SK-N-SH (cell line): ENCODE measurements around the gene AP3S2. TPM values are rescaled to one million over a fixed set of nuclear protein-coding genes. Genes with fewer than 3 reads are reported as not detected.

Experiments
- CTCF ChIA-PET: fragments of 300-600, 350-600 bp; formaldehyde crosslinking; extraction: SDS; loops from one replicate; lab custom pipeline; 2021; lab: Yijun Ruan, JAX
- POLR2A ChIA-PET: fragments of 350-600 bp; sonication (Branson Sonifier 250); formaldehyde crosslinking; extraction: SDS; loops from one replicate; lab custom pipeline; 2020; ENCODE audit warnings: antibody characterized with exemption, inconsistent platforms; lab: Yijun Ruan, JAX
- DNase-seq: peaks from one replicate; pipeline ENCODE4 v3.0.0; 2012
- H2AFZ ChIP-seq: fragments of 200-600 bp; sonication (generic); 2 replicates; pipeline ENCODE4 v1.8.1; 2016; ENCODE audit warnings: antibody characterized with exemption, mild to moderate bottlenecking, low read depth
- H3F3A ChIP-seq: fragments of 200-600 bp; sonication (generic); replicated peaks from 2 replicates; pipeline ENCODE3; 2016; ENCODE audit warnings: antibody characterized with exemption, mild to moderate bottlenecking; ENCODE audit not compliant: insufficient read depth
- H3K27ac ChIP-seq, 2 experiments: fragments of 200-500 bp in 1 of 2; fragments of 200-600 bp in 1 of 2; sonication (Bioruptor generic) in 1 of 2; sonication (generic), shearing (Covaris generic) in 1 of 2; 2 replicates each; pipeline versions ENCODE4 v1.5.1 to v1.6.1; 2014 to 2016; ENCODE audit warnings: low read depth in 2 of 2, inconsistent platforms in 1 of 2, low read length in 1 of 2, mild to moderate bottlenecking in 1 of 2, mixed read lengths in 1 of 2
- H3K27me3 ChIP-seq: fragments of 200-600 bp; sonication (generic), shearing (Covaris generic); 2 replicates; pipeline ENCODE4 v1.6.1; 2016; ENCODE audit warnings: mixed run types; ENCODE audit not compliant: insufficient read depth
- H3K36me3 ChIP-seq, 2 experiments: fragments of 200-500 bp in 1 of 2; fragments of 200-600 bp in 1 of 2; sonication (Bioruptor generic) in 1 of 2; sonication (generic) in 1 of 2; replicated peaks in 1 of 2; 2 replicates each; pipeline versions ENCODE3 to v1.5.1; 2014 to 2016; ENCODE audit warnings: low read length in 1 of 2, mild to moderate bottlenecking in 1 of 2; ENCODE audit not compliant: insufficient read depth in 2 of 2, control insufficient read depth in 1 of 2
- H3K4me1 ChIP-seq, 2 experiments: fragments of 200-500 bp in 1 of 2; fragments of 200-600 bp in 1 of 2; sonication (Bioruptor generic) in 1 of 2; sonication (generic), shearing (Covaris generic) in 1 of 2; 2 replicates each; pipeline versions ENCODE4 v1.5.1 to v1.6.1; 2014 to 2016; ENCODE audit warnings: low read depth in 1 of 2, low read length in 1 of 2, mixed run types in 1 of 2; ENCODE audit not compliant: insufficient read depth in 2 of 2, control insufficient read depth in 1 of 2
- H3K4me2 ChIP-seq: fragments of 200-600 bp; sonication (generic), shearing (Covaris generic); 2 replicates; pipeline ENCODE4 v1.6.1; 2017; ENCODE audit warnings: mixed run types
- H3K4me3 ChIP-seq, 2 experiments: fragments of 200-500 bp in 1 of 2; fragments of 200-600 bp in 1 of 2; sonication (Bioruptor generic) in 1 of 2; sonication (generic), shearing (Covaris generic) in 1 of 2; 2 replicates each; pipeline versions ENCODE4 v1.5.1 to v1.8.1; 2014 to 2016; ENCODE audit warnings: low read depth in 2 of 2, inconsistent platforms in 1 of 2, low read length in 1 of 2, mild to moderate bottlenecking in 1 of 2, mixed read lengths in 1 of 2, moderate library complexity in 1 of 2
- H3K79me2 ChIP-seq: fragments of 200-600 bp; sonication (generic); 2 replicates; pipeline ENCODE4 v1.8.1; 2017; ENCODE audit warnings: mild to moderate bottlenecking; ENCODE audit not compliant: insufficient read depth
- H3K9ac ChIP-seq: fragments of 200-600 bp; sonication (generic); 2 replicates; pipeline ENCODE4 v1.6.1; 2017; ENCODE audit warnings: mixed run types
- H3K9me2 ChIP-seq: fragments of 200-600 bp; sonication (generic); 2 replicates; pipeline ENCODE4 v1.6.1; 2017; ENCODE audit warnings: mixed run types
- H3K9me3 ChIP-seq: fragments of 200-600 bp; sonication (generic); 2 replicates; pipeline ENCODE4 v1.6.1; 2017; ENCODE audit warnings: mixed run types, mild to moderate bottlenecking, moderate library complexity
- H4K20me1 ChIP-seq: fragments of 200-600 bp; sonication (generic); 2 replicates; pipeline ENCODE4 v1.6.1; 2017; ENCODE audit warnings: mild to moderate bottlenecking, mixed run types; ENCODE audit not compliant: insufficient read depth
- CHD2 ChIP-seq: fragments of 150-350 bp; IDR thresholded peaks from 2 replicates; pipeline ENCODE4 v1.6.1; 2018; ENCODE audit warnings: low read length; ENCODE audit not compliant: partially characterized antibody
- EZH2phosphoT487 ChIP-seq: fragments of 200-600 bp; sonication (generic); IDR thresholded peaks from 2 replicates; pipeline ENCODE4 v1.6.1; 2017; ENCODE audit warnings: low read depth, mixed run types, mild to moderate bottlenecking, antibody characterized with exemption, moderate library complexity, borderline replicate concordance
- FOXM1 ChIP-seq: IDR thresholded peaks from 2 replicates; pipeline ENCODE4 v1.4.0; 2012; ENCODE audit warnings: low read depth, mild to moderate bottlenecking
- GABPA ChIP-seq: IDR thresholded peaks from 2 replicates; pipeline ENCODE4 v1.4.0; 2012; ENCODE audit warnings: low read depth, mild to moderate bottlenecking
- MEF2A ChIP-seq: IDR thresholded peaks from 2 replicates; pipeline ENCODE4 v1.4.0; 2012; ENCODE audit warnings: low read depth, borderline replicate concordance
- MXI1 ChIP-seq: IDR thresholded peaks from 2 replicates; pipeline ENCODE4 v1.6.1; 2012; ENCODE audit warnings: mild to moderate bottlenecking, low read depth, low read length, improper control_type of control experiment
- NRF1 ChIP-seq: IDR thresholded peaks from 2 replicates; pipeline ENCODE4 v1.6.1; 2012; ENCODE audit warnings: low read depth, mild to moderate bottlenecking, low read length
- RXRA ChIP-seq: IDR thresholded peaks from 2 replicates; pipeline ENCODE4 v1.4.0; 2012; ENCODE audit warnings: low read depth, mild to moderate bottlenecking, borderline replicate concordance
- TAF1 ChIP-seq: IDR thresholded peaks from 2 replicates; pipeline ENCODE4 v1.6.1; 2012; ENCODE audit warnings: low read depth, mild to moderate bottlenecking, low read length, moderate library complexity, borderline replicate concordance
- YY1 ChIP-seq: IDR thresholded peaks from 2 replicates; pipeline ENCODE4 v1.4.0; 2012; ENCODE audit warnings: low read depth, mild to moderate bottlenecking
- WGBS: methylation state at CpG from one replicate; pipeline ENCODE4 v1.1.6; 2017; ENCODE audit warnings: low lambda C conversion rate; 5-methylcytosine and 5-hydroxymethylcytosine counted together
- polyA plus RNA-seq, 3 experiments: library from polyadenylated mRNA; depleted of rRNA; stranded (reverse); fragments of >200 nt; gene quantifications; 2 replicates each; pipeline ENCODE4 v1.2.3, GENCODE V29; 2012
- TF ChIP-seq, protein P1 (sequence below): IDR thresholded peaks from 2 replicates; pipeline ENCODE4 v1.4.0; 2012; ENCODE audit warnings: low read depth, borderline replicate concordance
- TF ChIP-seq, protein P2 (sequence below): IDR thresholded peaks from 2 replicates; pipeline ENCODE4 v1.4.0; 2012; ENCODE audit warnings: low read depth, borderline replicate concordance
- TF ChIP-seq, protein P3 (sequence below): fragments of 150-350 bp; IDR thresholded peaks from 2 replicates; pipeline ENCODE4 v1.6.1; 2016; ENCODE audit warnings: mild to moderate bottlenecking, low read depth, low read length
- TF ChIP-seq, protein P4 (sequence below): IDR thresholded peaks from 2 replicates; pipeline ENCODE4; 2012

The AP3S2 gene
- polyA plus RNA-seq, 1 of the 3 experiments (the other 2 are of a cell fraction): 11.9 TPM

DNA sequence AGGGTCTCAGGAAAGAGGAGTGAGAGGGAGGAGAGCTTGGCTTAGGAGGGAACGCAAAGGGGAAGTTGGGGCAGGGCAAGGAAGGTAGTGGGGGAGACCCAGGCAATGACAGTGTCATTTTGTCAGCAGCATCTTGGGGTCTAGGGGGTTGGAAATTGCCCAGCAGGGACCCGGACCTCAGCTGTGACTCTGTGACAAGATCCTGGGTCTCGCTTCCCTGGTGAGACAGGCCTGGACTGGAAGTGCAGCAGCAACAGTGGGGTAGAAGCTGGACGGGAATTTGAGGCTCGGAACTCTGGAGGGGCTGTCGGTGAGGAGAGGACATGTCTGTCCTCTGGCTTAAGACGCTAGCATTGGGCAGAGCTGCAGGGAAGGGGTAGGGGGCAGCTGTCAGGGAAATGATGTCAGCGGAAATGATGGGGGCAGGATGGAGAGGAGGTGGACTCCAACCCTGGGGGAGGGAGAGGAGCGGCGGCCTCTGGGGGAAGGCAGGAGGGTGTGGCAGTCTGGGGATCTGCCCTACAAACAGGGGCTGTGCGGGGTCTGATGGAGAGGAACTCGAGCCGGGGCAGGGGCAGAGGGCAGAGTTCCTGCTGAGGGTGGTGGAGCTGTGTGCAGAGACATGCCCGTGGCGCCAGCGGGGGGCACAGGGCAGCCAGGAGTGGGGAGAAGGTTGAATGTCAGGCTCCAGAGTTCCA is 91.4 kb downstream of the AP3S2 start:
- peak; percentile 24 for DNase-seq
- WGBS: 88% methylated on average over 15 of the region's 16 CpGs
- no peaks in the 10 kb centered on the region for H3K27me3 ChIP-seq
- no peaks in the 10 kb centered on the region for H3K9me2 ChIP-seq
- no peak overlapping the region for H3K27ac ChIP-seq
- no peak overlapping the region for H3K4me2 ChIP-seq
- H3K79me2 ChIP-seq: no peaks in the 10 kb centered on the region
- ChIA-PET CTCF (interaction anchor here (0.9 to 1.8 kb wide), 2 partner anchors 42 kb away, joined by 3 to 10 read pairs; no protein-coding TSS in a partner anchor), POLR2A (no interaction called here)
- no peak overlapping the region for H3K4me3 ChIP-seq
- no peaks in the 10 kb centered on the region for H3K4me1 ChIP-seq
- H3K9ac ChIP-seq: no peak overlapping the region
- H3K9me3 ChIP-seq: no peaks in the 10 kb centered on the region
- no peaks in the 10 kb centered on the region for H3F3A ChIP-seq
- no peak overlapping the region for H2AFZ ChIP-seq
- peaks cover 0 to 13% of the 10 kb centered on the region in 2 experiments for H3K36me3 ChIP-seq
- H4K20me1 ChIP-seq: no peaks in the 10 kb centered on the region
- TF ChIP-seq GABPA: no peak
- no peak for TF ChIP-seq EZH2phosphoT487
- TF ChIP-seq, protein P1, sequence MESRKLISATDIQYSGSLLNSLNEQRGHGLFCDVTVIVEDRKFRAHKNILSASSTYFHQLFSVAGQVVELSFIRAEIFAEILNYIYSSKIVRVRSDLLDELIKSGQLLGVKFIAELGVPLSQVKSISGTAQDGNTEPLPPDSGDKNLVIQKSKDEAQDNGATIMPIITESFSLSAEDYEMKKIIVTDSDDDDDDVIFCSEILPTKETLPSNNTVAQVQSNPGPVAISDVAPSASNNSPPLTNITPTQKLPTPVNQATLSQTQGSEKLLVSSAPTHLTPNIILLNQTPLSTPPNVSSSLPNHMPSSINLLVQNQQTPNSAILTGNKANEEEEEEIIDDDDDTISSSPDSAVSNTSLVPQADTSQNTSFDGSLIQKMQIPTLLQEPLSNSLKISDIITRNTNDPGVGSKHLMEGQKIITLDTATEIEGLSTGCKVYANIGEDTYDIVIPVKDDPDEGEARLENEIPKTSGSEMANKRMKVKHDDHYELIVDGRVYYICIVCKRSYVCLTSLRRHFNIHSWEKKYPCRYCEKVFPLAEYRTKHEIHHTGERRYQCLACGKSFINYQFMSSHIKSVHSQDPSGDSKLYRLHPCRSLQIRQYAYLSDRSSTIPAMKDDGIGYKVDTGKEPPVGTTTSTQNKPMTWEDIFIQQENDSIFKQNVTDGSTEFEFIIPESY: no peak

DNA sequence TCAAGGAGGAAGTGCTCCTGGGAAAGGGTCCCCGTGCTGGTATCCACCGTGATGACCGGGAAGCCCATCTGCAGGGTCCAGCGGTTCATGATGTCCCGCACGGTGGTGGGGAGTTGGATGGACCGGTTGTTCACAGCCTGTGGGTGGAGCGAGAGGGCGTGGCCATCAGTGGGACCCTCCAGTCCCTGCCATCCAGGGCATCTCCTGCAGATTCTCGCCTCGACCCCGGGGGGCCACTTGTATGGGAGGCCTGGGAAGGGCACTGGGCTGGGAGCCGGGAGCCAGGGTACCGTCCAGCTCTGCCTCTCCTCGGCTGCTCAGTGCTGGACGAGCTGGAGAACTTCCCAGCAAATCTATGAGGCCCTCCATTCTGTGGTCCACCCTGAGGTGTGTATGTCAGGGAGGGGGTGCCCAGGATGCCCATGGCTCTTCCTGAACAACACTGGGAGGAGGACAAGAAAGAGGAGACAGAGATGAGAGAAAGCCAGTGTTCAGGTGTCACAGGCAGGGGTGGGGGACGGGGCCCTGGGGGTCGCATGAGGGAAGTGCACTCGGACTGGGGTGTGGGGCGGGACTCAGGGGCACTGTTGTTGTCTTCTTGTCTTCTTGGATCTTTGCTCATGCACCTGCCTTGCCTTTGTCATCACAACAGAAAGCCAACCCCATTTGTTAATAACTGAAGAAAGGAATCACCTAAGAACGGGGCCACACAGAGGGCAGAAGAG is 92.2 kb downstream of the AP3S2 start:
- H3K9me2 ChIP-seq: no peaks in the 10 kb centered on the region
- no peak overlapping the region for H3K4me3 ChIP-seq
- H4K20me1 ChIP-seq: no peaks in the 10 kb centered on the region
- H3K4me1 ChIP-seq: no peaks in the 10 kb centered on the region
- H3K27ac ChIP-seq: no peak overlapping the region
- H3K79me2 ChIP-seq: no peaks in the 10 kb centered on the region
- H3K27me3 ChIP-seq: no peaks in the 10 kb centered on the region
- H3K4me2 ChIP-seq: no peak overlapping the region
- H3F3A ChIP-seq: no peaks in the 10 kb centered on the region
- DNase-seq: peak; percentile 29
- no peak overlapping the region for H3K9ac ChIP-seq
- no peak overlapping the region for H2AFZ ChIP-seq
- no peak for TF ChIP-seq TAF1
- no peak for TF ChIP-seq NRF1
- TF ChIP-seq YY1: no peak
- TF ChIP-seq CHD2: no peak
- no peak for TF ChIP-seq RXRA
- no peak for TF ChIP-seq MEF2A
- TF ChIP-seq FOXM1: no peak
- no peak for TF ChIP-seq MXI1
- TF ChIP-seq, protein P2, sequence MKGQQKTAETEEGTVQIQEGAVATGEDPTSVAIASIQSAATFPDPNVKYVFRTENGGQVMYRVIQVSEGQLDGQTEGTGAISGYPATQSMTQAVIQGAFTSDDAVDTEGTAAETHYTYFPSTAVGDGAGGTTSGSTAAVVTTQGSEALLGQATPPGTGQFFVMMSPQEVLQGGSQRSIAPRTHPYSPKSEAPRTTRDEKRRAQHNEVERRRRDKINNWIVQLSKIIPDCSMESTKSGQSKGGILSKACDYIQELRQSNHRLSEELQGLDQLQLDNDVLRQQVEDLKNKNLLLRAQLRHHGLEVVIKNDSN: no peak
- TF ChIP-seq, protein P3, sequence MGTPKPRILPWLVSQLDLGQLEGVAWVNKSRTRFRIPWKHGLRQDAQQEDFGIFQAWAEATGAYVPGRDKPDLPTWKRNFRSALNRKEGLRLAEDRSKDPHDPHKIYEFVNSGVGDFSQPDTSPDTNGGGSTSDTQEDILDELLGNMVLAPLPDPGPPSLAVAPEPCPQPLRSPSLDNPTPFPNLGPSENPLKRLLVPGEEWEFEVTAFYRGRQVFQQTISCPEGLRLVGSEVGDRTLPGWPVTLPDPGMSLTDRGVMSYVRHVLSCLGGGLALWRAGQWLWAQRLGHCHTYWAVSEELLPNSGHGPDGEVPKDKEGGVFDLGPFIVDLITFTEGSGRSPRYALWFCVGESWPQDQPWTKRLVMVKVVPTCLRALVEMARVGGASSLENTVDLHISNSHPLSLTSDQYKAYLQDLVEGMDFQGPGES: no peak
- TF ChIP-seq, protein P4, sequence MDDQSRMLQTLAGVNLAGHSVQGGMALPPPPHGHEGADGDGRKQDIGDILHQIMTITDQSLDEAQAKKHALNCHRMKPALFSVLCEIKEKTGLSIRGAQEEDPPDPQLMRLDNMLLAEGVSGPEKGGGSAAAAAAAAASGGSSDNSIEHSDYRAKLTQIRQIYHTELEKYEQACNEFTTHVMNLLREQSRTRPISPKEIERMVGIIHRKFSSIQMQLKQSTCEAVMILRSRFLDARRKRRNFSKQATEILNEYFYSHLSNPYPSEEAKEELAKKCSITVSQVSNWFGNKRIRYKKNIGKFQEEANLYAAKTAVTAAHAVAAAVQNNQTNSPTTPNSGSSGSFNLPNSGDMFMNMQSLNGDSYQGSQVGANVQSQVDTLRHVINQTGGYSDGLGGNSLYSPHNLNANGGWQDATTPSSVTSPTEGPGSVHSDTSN: no peak
- ChIA-PET CTCF (interaction anchor here (0.9 to 2.1 kb wide), 2 partner anchors 41 kb away, joined by 3 to 6 read pairs; no protein-coding TSS in a partner anchor), POLR2A (no interaction called here)
- peaks cover 0 to 13% of the 10 kb centered on the region in 2 experiments for H3K36me3 ChIP-seq
- 93% methylated on average over 15 of the region's 21 CpGs for WGBS
- no peaks in the 10 kb centered on the region for H3K9me3 ChIP-seq
